ENCODE data around the gene SMIM41. TPM values are rescaled to one million over a fixed set of nuclear protein-coding genes. Genes with fewer than 3 reads are reported as not detected.

SMIM41 gene
- total RNA-seq: 0.16 TPM in 1 of 3 replicates, not detected in the others

DNA sequence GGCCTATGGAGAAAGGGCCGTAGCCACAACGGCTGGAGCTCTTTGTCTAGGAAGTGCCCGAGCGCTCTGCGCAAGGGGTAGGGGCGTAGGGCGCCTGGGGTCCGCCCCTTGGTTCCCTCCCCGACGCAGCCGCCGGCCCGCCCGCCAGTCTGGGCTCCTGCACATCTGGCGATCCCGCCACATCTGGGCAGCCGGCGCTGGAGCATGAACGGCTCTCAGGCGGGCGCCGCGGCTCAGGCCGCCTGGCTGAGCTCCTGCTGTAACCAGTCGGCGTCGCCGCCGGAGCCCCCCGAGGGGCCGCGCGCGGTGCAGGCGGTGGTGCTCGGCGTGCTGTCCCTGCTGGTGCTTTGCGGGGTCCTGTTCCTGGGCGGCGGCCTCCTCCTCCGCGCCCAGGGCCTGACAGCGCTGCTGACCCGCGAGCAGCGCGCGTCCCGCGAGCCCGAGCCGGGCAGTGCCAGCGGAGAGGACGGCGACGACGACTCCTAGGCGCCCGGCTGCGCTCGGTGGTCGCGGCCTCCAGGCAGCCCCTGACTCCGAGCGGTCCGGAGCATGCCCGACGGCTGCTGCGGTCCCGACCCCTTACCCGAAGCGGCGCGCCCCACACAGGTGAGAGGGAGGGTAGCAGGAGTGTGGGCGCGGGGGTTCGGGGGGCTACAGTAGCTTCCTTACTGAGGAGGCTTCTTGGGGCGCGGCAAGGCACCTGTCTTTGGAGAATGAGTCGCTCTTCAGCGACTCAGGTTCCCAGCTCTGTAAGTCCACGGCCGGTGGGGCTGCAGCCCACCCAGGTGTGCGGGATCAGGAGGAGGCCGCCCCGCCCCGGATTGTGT lies at the start of gene SMIM41:
Gene SMIM41, plus strand, starts transcription at position 129 of the 827 bp plus-strand sequence. Its CDS starts 76 bp downstream, at position 205.
- Mint-ChIP-seq H3K27me3 (ENCODE audit: low read depth) (peaks cover 6% of the 10 kb centered on the region), H3K9me3 (no peaks in the 10 kb centered on the region), H3K4me3 (no peak within 1 kb of the TSS), H3K27ac (no peak within 1 kb of the TSS), H3K36me3 (peaks cover 15% of the 10 kb centered on the region), H3K4me1 (peaks cover 6% of the 10 kb centered on the region)
- DNase-seq (ENCODE audit: low spot score in 2 of 2, unreplicated experiment in 2 of 2): no peak
- no peak for TF ChIP-seq CTCF (IDR thresholded peaks at IDR 0.05; ENCODE audit: unreplicated experiment)

DNA sequence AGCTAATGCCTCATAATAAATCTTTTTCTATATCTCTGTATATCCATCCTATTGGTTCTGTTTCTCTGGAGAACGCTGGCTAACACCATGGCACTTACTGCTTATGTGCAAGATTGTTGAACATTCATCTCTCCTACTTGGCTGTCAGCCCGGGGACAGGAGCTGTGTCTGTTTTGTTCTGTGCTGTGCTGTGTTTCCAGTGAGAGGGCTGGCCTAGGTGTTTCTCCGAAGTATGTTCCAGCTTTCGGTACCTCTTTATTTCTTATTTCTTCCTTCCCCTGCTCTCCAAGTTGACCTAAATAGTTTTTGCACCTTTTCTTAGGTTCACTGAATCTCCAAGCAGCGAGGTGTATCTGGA lies 47.1 kb upstream of the SMIM41 start:
- Mint-ChIP-seq H3K4me3 (peak overlapping the region; percentile 66), H3K4me1 (peaks cover 26% of the 10 kb centered on the region), H3K9me3 (no peaks in the 10 kb centered on the region), H3K27ac (peak overlapping the region; percentile 97), H3K36me3 (no peaks in the 10 kb centered on the region), H3K27me3 (ENCODE audit: low read depth) (peaks cover 25% of the 10 kb centered on the region)
- DNase-seq (ENCODE audit: low spot score in 2 of 2, unreplicated experiment in 2 of 2): no peak
- no peak for TF ChIP-seq CTCF (IDR thresholded peaks at IDR 0.05; ENCODE audit: unreplicated experiment)

DNA sequence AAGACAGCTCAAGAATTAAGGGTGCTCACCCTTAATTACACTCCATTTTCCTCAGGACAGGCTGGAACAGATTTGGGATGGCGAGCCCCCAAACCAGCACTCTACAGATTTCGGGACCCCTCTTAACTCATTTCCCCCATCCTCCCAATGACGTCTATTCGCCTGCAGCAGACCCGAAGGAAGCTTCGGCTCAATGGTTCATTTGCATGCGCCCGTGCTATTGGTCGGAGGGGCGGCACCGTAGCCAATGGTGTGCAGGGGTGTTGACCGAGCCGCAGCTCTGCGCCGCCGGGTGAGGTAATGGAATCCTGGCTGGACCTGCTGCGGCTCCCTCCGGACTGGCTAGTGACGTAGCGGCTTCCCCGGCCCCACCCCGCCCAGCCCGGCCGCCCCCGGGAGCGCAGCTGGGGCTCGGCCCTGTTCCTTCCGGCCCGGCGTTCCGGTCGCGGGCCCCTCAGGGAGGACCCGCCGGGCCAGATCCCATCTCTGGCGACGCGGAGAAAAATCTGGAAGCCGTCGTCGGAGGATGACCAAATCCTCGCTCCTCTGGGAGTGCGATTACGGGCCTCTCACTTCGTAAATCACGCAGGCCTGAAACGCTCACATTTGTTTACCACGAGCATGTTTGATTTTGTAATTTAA lies 46.6 kb upstream of the SMIM41 start:
- Mint-ChIP-seq H3K4me3 (peak overlapping the region; percentile 66), H3K36me3 (no peaks in the 10 kb centered on the region), H3K27me3 (ENCODE audit: low read depth) (peaks cover 27% of the 10 kb centered on the region), H3K9me3 (no peaks in the 10 kb centered on the region), H3K27ac (peak overlapping the region; percentile 97), H3K4me1 (peaks cover 29% of the 10 kb centered on the region)
- DNase-seq (ENCODE audit: low spot score in 2 of 2, unreplicated experiment in 2 of 2): peak; percentile 90 to 91
- no peak for TF ChIP-seq CTCF (IDR thresholded peaks at IDR 0.05; ENCODE audit: unreplicated experiment)

- H3K27me3 Mint-ChIP-seq (ENCODE audit: low read depth): peaks cover 31% of the 10 kb centered on the region
- TF ChIP-seq CTCF (IDR thresholded peaks at IDR 0.05; ENCODE audit: unreplicated experiment): no peak
- DNase-seq (ENCODE audit: low spot score in 2 of 2, unreplicated experiment in 2 of 2): no peak
- H3K9me3 Mint-ChIP-seq: no peaks in the 10 kb centered on the region
- H3K36me3 Mint-ChIP-seq: no peaks in the 10 kb centered on the region
- H3K4me3 Mint-ChIP-seq: peak overlapping the region; percentile 55
- H3K27ac Mint-ChIP-seq: peak overlapping the region; percentile 91
- H3K4me1 Mint-ChIP-seq: peaks cover 32% of the 10 kb centered on the region
Observed at GRCh38 chr12:52033446-52034140, 45.9 kb upstream of the SMIM41 start.

- Mint-ChIP-seq H3K27me3 (ENCODE audit: low read depth) (peaks cover 29% of the 10 kb centered on the region), H3K36me3 (no peaks in the 10 kb centered on the region), H3K4me3 (peak overlapping the region; percentile 13), H3K4me1 (peaks cover 29% of the 10 kb centered on the region), H3K27ac (no peak overlapping the region), H3K9me3 (no peaks in the 10 kb centered on the region)
- no peak for TF ChIP-seq CTCF (IDR thresholded peaks at IDR 0.05; ENCODE audit: unreplicated experiment)
- no peak for DNase-seq (ENCODE audit: low spot score in 2 of 2, unreplicated experiment in 2 of 2)
Observed at GRCh38 chr12:52035190-52035589, 44.3 kb upstream of the SMIM41 start.

All from mesothelial cell of epicardium (in vitro differentiated cells).